Vagina (tissue), 2 donors: Measurements from ENCODE around the gene C2CD5.

ENCODE experiments used
- CTCF ChIP-seq, 3 experiments: fragments of 450-650 bp in 2 of 3; fragments of 200-600 bp in 1 of 3; sonication (generic) in 1 of 3; IDR thresholded peaks; one replicate each; pipeline ENCODE4 v1.5.1; 2017 to 2019; ENCODE audit warnings: antibody characterized with exemption in 3 of 3, mild to moderate bottlenecking in 2 of 3, moderate library complexity in 2 of 3
- POLR2A ChIP-seq, 2 donors: fragments of 450-650 bp; IDR thresholded peaks; one replicate each; pipeline ENCODE4 v1.6.1; 2017; ENCODE audit warnings: antibody characterized with exemption in 2 of 2, mild to moderate bottlenecking in 2 of 2, moderate library complexity in 2 of 2
- POLR2AphosphoS5 ChIP-seq, 2 donors: sonication (generic); formaldehyde crosslinking; IDR thresholded peaks; one replicate each; pipeline ENCODE4 v1.9.0; 2017; ENCODE audit warnings: antibody characterized with exemption in 2 of 2, mild to moderate bottlenecking in 2 of 2, low read depth in 1 of 2; ENCODE audit not compliant: insufficient read depth in 1 of 2

- TF ChIP-seq CTCF (IDR thresholded peaks at IDR 0.05): no peak
- TF ChIP-seq POLR2AphosphoS5 (IDR thresholded peaks at IDR 0.05; ENCODE audit: insufficient read depth in 1 of 2, low read depth in 1 of 2): no peak
- TF ChIP-seq POLR2A (IDR thresholded peaks at IDR 0.05): no peak
These were observed 2.7 kb downstream of the C2CD5 start for GRCh38 chr12:22541496-22542155.
